ENCODE measurements around the gene FRAT2.
A peak's percentile ranks its signal among the peaks of the same experiment; 100 is the strongest.
"Not testable (repeated sequence)": the region's sequence is repeated elsewhere in the genome, so short reads cannot be mapped to it uniquely, and the experiment has no call there.

The FRAT2 gene

GRCh38 chr10:97292862-97293198 is 41.7 kb downstream of the FRAT2 start:
- no peak for ATAC-seq
- Mint-ChIP-seq H3K4me3 (peak overlapping the region; percentile 73), H3K9me3 (no peaks in the 10 kb centered on the region), H3K27ac (peak overlapping the region; percentile 84), H3K4me1 (peaks cover 25% of the 10 kb centered on the region), H3K36me3 (peaks cover 19% of the 10 kb centered on the region)
- DNase-seq (ENCODE audit: low spot score in 2 of 2) = no peak

- Mint-ChIP-seq H3K4me1 (peaks cover 25% of the 10 kb centered on the region), H3K4me3 (peak within 1 kb of the TSS; percentile 73), H3K27ac (peak within 1 kb of the TSS; percentile 84), H3K36me3 (peaks cover 21% of the 10 kb centered on the region), H3K9me3 (no peaks in the 10 kb centered on the region)
- peak; percentile 73 to 93 for DNase-seq (ENCODE audit: low spot score in 2 of 2)
- ATAC-seq = peak; percentile 99
Observed at GRCh38 chr10:97292097-97292861, 42.2 kb downstream of the FRAT2 start, which contains the start of gene ARHGAP19. ARHGAP19 (minus strand) TSS chr10:97292637; CDS start chr10:97292627, 10 bp downstream.

- DNase-seq (ENCODE audit: low spot score in 2 of 2) = no peak
- peaks cover 28% of the 10 kb centered on the region for H3K36me3 Mint-ChIP-seq
- peaks cover 25% of the 10 kb centered on the region for H3K4me1 Mint-ChIP-seq
- H3K27ac Mint-ChIP-seq = peak overlapping the region; percentile 84
- no peaks in the 10 kb centered on the region for H3K9me3 Mint-ChIP-seq
- no peak for ATAC-seq
- peak overlapping the region; percentile 73 for H3K4me3 Mint-ChIP-seq
Observed at GRCh38 chr10:97291357-97292096, 43.0 kb downstream of the FRAT2 start.

- ATAC-seq; H3K4me3 Mint-ChIP-seq; H3K9me3 Mint-ChIP-seq; DNase-seq (ENCODE audit: low spot score in 2 of 2); H3K27ac Mint-ChIP-seq: not testable (repeated sequence)
- Mint-ChIP-seq H3K36me3 (peaks cover 36% of the 10 kb centered on the region), H3K4me1 (peaks cover 25% of the 10 kb centered on the region)
Observed at GRCh38 chr10:97290576-97291356, 43.8 kb downstream of the FRAT2 start.

- H3K9me3 Mint-ChIP-seq; DNase-seq (ENCODE audit: low spot score in 2 of 2); ATAC-seq; H3K27ac Mint-ChIP-seq; H3K4me3 Mint-ChIP-seq: not testable (repeated sequence)
- H3K4me1 Mint-ChIP-seq = peaks cover 25% of the 10 kb centered on the region
- H3K36me3 Mint-ChIP-seq = peaks cover 38% of the 10 kb centered on the region
Observed at GRCh38 chr10:97290076-97290475, 44.5 kb downstream of the FRAT2 start.
